ENCODE measurements around the gene LYST. TPM values are rescaled to one million over a fixed set of nuclear protein-coding genes. Genes with fewer than 3 reads are reported as not detected.
A peak's percentile ranks its signal among the peaks of the same experiment; 100 is the strongest.

Gene LYST
- total and polyA plus RNA-seq, 2 of the 4 experiments (the other 2 are of a cell fraction) = 2.2 to 7.2 TPM

GRCh38 chr1:235913311-235913710, 46.6 kb upstream of the LYST start:
- Histone ChIP-seq H4K5ac (ENCODE audit: low read depth, low read length) (no peak overlapping the region), H3K9ac (ENCODE audit: low read depth, low read length) (no peak overlapping the region), H2BK20ac (ENCODE audit: low read depth, low read length) (peak overlapping the region; percentile 72; the same call in 1 of the 2 replicates), H2BK120ac (ENCODE audit: low read depth, low read length) (peak overlapping the region; percentile 66; the same call in 1 of the 2 replicates), H3K18ac (ENCODE audit: low read depth, low read length) (no peak overlapping the region; the same call in 1 of the 2 replicates), H2BK15ac (ENCODE audit: low read depth, low read length) (peak overlapping the region; percentile 3; the same call in 1 of the 3 replicates), H3K27ac (ENCODE audit: insufficient read depth, low read length) (no peak overlapping the region), H3K4me2 (ENCODE audit: low read depth, low read length) (no peak overlapping the region), H4K20me1 (ENCODE audit: insufficient read depth, low read length) (no peaks in the 10 kb centered on the region), H3K79me1 (ENCODE audit: low read depth in 1 of 2, low read length in 2 of 2) (no peaks in the 10 kb centered on the region), H3K27me3 (ENCODE audit: control insufficient read depth, insufficient read depth, low read length) (no peaks in the 10 kb centered on the region), H2AK9ac (replicated peaks; ENCODE audit: low read depth, low read length, poor library complexity) (no peak overlapping the region), H3K4ac (ENCODE audit: low read depth, low read length) (peak overlapping the region; percentile 26; the same call in 1 of the 2 replicates), H3K36me3 (ENCODE audit: control insufficient read depth, insufficient read depth, low read length) (no peaks in the 10 kb centered on the region), H3K56ac (ENCODE audit: extremely low read depth, insufficient read depth, low read length) (0 out of 2 replicates have a peak overlapping the region, but pooled peaks have one; percentile 40), H2AFZ (replicated peaks; ENCODE audit: low read length, poor library complexity) (no peak overlapping the region), H3K14ac (replicated peaks; ENCODE audit: low read depth, low read length) (no peak overlapping the region; the same call in 1 of the 2 replicates), H2BK5ac (ENCODE audit: low read depth, low read length, poor library complexity, severe bottlenecking) (peak overlapping the region; percentile 28), H3K9me1 (ENCODE audit: insufficient read depth, low read length) (peaks cover 10% of the 10 kb centered on the region; the same call in 1 of the 2 replicates), H4K91ac (ENCODE audit: insufficient read depth, low read depth, low read length) (no peak overlapping the region; the same call in 1 of the 2 replicates), H2AK5ac (ENCODE audit: low read depth, low read length) (no peak overlapping the region), H3K4me3 (ENCODE audit: insufficient read depth, low read depth, low read length) (no peak overlapping the region), H3K4me1 (ENCODE audit: control insufficient read depth, insufficient read depth, low read length) (peaks cover 22% of the 10 kb centered on the region), H3K23ac (ENCODE audit: low read depth, low read length) (peak overlapping the region; percentile 4; the same call in 1 of the 2 replicates), H3K9me3 (ENCODE audit: control insufficient read depth, insufficient read depth, low read length) (no peaks in the 10 kb centered on the region), H4K8ac (ENCODE audit: low read depth in 2 of 2, low read length in 2 of 2) (peak overlapping the region in 1 of 2 experiments; percentile 48; a peak in 2 of 4 replicates)
- ChIA-PET POLR2A (ENCODE audit: unreplicated experiment) (no interaction called here), CTCF (no interaction called here)
- WGBS, 2 experiments (ENCODE audit: extremely low coverage in 2 of 2, insufficient read length in 1 of 2) = no CpG with 5 or more reads among the region's 1 CpG
- dilution Hi-C loops (cut with HindIII; ENCODE audit: low sequenced_read_pairs, unreplicated experiment) = no loop called here
- TF ChIP-seq MXI1 (IDR thresholded peaks at IDR 0.05; ENCODE audit: borderline replicate concordance, low read depth, low read length) (no peak), CTCF (conservative IDR thresholded peaks at IDR 0.05; ENCODE audit: low read depth, low read length) (no peak), CHD1 (IDR thresholded peaks at IDR 0.05; ENCODE audit: low read depth, low read length) (no peak), CEBPB (IDR thresholded peaks at IDR 0.05; ENCODE audit: low read depth, low read length) (no peak), POLR2A (IDR thresholded peaks at IDR 0.05; ENCODE audit: low read depth, low read length) (no peak), BHLHE40 (IDR thresholded peaks at IDR 0.05; ENCODE audit: low read depth, low read length) (no peak), RAD21 (IDR thresholded peaks at IDR 0.05; ENCODE audit: low read length) (no peak), RFX5 (IDR thresholded peaks at IDR 0.05; ENCODE audit: low read depth, low read length) (no peak), ELK1 (IDR thresholded peaks at IDR 0.05; ENCODE audit: borderline replicate concordance, low read depth, low read length) (no peak), RCOR1 (IDR thresholded peaks at IDR 0.05; ENCODE audit: insufficient replicate concordance, low read length) (no peak), MAFK (IDR thresholded peaks at IDR 0.05; ENCODE audit: low read depth, low read length) (no peak), MAZ (IDR thresholded peaks at IDR 0.05; ENCODE audit: borderline replicate concordance, low read depth, low read length) (no peak), FOS (IDR thresholded peaks at IDR 0.05; ENCODE audit: low read depth, low read length) (no peak), NFE2L2 (IDR thresholded peaks at IDR 0.05; ENCODE audit: low read depth, low read length) (no peak), USF2 (IDR thresholded peaks at IDR 0.05; ENCODE audit: low read depth, low read length) (no peak), SMC3 (IDR thresholded peaks at IDR 0.05; ENCODE audit: low read depth, low read length) (no peak)
- DNase-seq (peak; percentile 43), ATAC-seq (ENCODE audit: low read depth) (no peak)
- in situ Hi-C loops (cut with MboI; ENCODE audit: low sequenced_read_pairs) = no loop called here
- intact Hi-C loops (cut with micrococcal nuclease) = loop anchor here (5.0 kb wide), 1 partner anchor 59 kb away; no protein-coding TSS in a partner anchor
- BruUV-seq (replicated peaks) = no TSS peak

Data from IMR-90 (cell line).